OCI-LY7 (cell line): Measurements from ENCODE around the gene XYLT1. TPM values are rescaled to one million over a fixed set of nuclear protein-coding genes. Genes with fewer than 3 reads are reported as not detected.

Experiments used
- BruUV-seq: library from RNA; stranded (reverse); fragments of 400-500 nt; replicated peaks from 2 replicates; lab custom pipeline; 2021; lab: Mats Ljungman, UMichigan
- CTCF ChIA-PET: fragments of 300-600 bp; sonication (Branson Sonifier 250); formaldehyde crosslinking; loops from one replicate; lab custom pipeline; 2022; ENCODE audit warnings: antibody characterized with exemption; ENCODE audit not compliant: unreplicated experiment; lab: Charles Lee
- POLR2A ChIA-PET: fragments of 300-600 bp; sonication (Branson Sonifier 250); formaldehyde crosslinking; loops from one replicate; lab custom pipeline; 2022; ENCODE audit warnings: antibody characterized with exemption; lab: Charles Lee
- DNase-seq: peaks from one replicate; pipeline ENCODE4 v3.0.0-alpha.2; 2015; ENCODE audit warnings: low spot score
- H2AFZ ChIP-seq: fragments of 200-600 bp; sonication (generic), shearing (Covaris generic); 2 replicates; pipeline ENCODE4 v1.6.1; 2014; ENCODE audit warnings: mild to moderate bottlenecking, antibody characterized with exemption, low read length, moderate library complexity
- H3K27ac ChIP-seq: fragments of 200-600 bp; sonication (generic); 2 replicates; pipeline ENCODE4 v1.5.1; 2014; ENCODE audit warnings: mixed run types, low read depth, mild to moderate bottlenecking, moderate library complexity, low read length, inconsistent platforms; ENCODE audit not compliant: poor library complexity, severe bottlenecking
- H3K36me3 ChIP-seq: fragments of 200-600 bp; sonication (generic); 2 replicates; pipeline ENCODE4 v1.6.1; 2014; ENCODE audit warnings: mild to moderate bottlenecking, antibody characterized with exemption, low read length, moderate library complexity, mixed read lengths; ENCODE audit not compliant: insufficient read depth
- H3K4me1 ChIP-seq: fragments of 200-600 bp; sonication (generic); 2 replicates; pipeline ENCODE4 v1.5.1; 2014; ENCODE audit warnings: mild to moderate bottlenecking, low read length; ENCODE audit not compliant: insufficient read depth, poor library complexity, severe bottlenecking
- H3K4me2 ChIP-seq: fragments of 200-600 bp; sonication (generic); 2 replicates; pipeline ENCODE4 v1.6.1; 2014; ENCODE audit warnings: mild to moderate bottlenecking, low read length
- H3K4me3 ChIP-seq: fragments of 200-600 bp; sonication (generic); 2 replicates; pipeline ENCODE4 v1.5.1; 2014; ENCODE audit warnings: mild to moderate bottlenecking, low read depth, low read length; ENCODE audit not compliant: poor library complexity, severe bottlenecking
- H3K79me2 ChIP-seq: fragments of 200-600 bp; sonication (generic); 2 replicates; pipeline ENCODE4 v1.6.1; 2016; ENCODE audit warnings: low read depth, mild to moderate bottlenecking, low read length, moderate library complexity, mixed read lengths; ENCODE audit not compliant: insufficient read depth
- H3K9me2 ChIP-seq: fragments of 200-600 bp; sonication (generic); 2 replicates; pipeline ENCODE4 v1.6.1; 2016; ENCODE audit warnings: mild to moderate bottlenecking, low read length, mixed read lengths; ENCODE audit not compliant: insufficient read depth
- H3K9me3 ChIP-seq: fragments of 200-600 bp; sonication (generic); 2 replicates; pipeline ENCODE4 v1.6.1; 2014; ENCODE audit warnings: mild to moderate bottlenecking, mixed run types, low read length, mixed read lengths
- H4K20me1 ChIP-seq: fragments of 200-600 bp; sonication (generic); 2 replicates; pipeline ENCODE4 v1.6.1; 2014; ENCODE audit warnings: mild to moderate bottlenecking, antibody characterized with exemption, low read length, moderate library complexity, mixed read lengths; ENCODE audit not compliant: insufficient read depth
- EZH2phosphoT487 ChIP-seq: fragments of 200-600 bp; sonication (generic); IDR thresholded peaks from 2 replicates; pipeline ENCODE4 v1.6.1; 2018; ENCODE audit warnings: low read depth, borderline replicate concordance, mild to moderate bottlenecking, mixed run types, antibody characterized with exemption, low read length, moderate library complexity, mixed read lengths
- intact Hi-C: fragments of 100-400 bp; cut with micrococcal nuclease; formaldehyde crosslinking; loops from one replicate; pipeline ENCODE4 v1.10.0; 2022; ENCODE audit not compliant: unreplicated experiment
- total RNA-seq, 2 experiments: library from RNA; depleted of rRNA in 1 of 2; stranded (reverse); fragments of >200 nt in 1 of 2; shearing (Covaris generic) in 1 of 2; gene quantifications; 2 replicates each; pipeline ENCODE4 v1.2.3, GENCODE V29; 2014 to 2022
- TF ChIP-seq, protein P1 (sequence below): fragments of 200-600 bp; sonication (generic); conservative IDR thresholded peaks from 2 replicates; pipeline ENCODE4 v1.5.1; 2014; ENCODE audit warnings: mild to moderate bottlenecking, antibody characterized with exemption, low read length, moderate library complexity, mixed read lengths

Gene XYLT1
- total RNA-seq, 2 experiments from 2014 or later: 36.3 to 50.0 TPM

DNA sequence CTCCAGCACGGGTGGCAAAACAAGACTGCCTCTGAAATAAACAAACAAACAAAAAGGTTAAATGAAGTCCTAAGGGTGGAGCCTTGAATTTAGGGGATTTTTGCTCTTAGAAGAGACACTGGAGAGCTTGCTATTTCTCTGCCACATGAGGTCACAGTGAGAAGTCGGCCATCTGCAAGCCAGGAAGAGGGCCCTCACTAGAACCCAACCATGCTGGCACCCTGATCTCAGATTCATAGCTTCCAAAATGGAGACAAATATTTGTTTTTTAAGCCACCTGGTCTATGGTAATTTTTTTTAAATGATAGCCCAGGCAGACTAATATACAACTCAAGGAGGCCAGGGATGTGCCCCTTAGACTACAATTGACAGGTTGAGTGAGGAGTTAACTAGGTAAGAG, 255.5 kb downstream of the XYLT1 start:
- CTCF ChIA-PET: no interaction called here
- 0 out of 2 replicates have a peak, but pooled peaks cover 7% of the 10 kb centered on the region for H4K20me1 ChIP-seq

GRCh38 chr16:17213974-17214373, 256.8 kb downstream of the XYLT1 start:
- POLR2A ChIA-PET: interaction anchor here (1.0 kb wide), 2 partner anchors 12 to 46 kb away, joined by 3 read pairs; no protein-coding TSS in a partner anchor
- no peak for TF ChIP-seq EZH2phosphoT487
- TF ChIP-seq, protein P1, sequence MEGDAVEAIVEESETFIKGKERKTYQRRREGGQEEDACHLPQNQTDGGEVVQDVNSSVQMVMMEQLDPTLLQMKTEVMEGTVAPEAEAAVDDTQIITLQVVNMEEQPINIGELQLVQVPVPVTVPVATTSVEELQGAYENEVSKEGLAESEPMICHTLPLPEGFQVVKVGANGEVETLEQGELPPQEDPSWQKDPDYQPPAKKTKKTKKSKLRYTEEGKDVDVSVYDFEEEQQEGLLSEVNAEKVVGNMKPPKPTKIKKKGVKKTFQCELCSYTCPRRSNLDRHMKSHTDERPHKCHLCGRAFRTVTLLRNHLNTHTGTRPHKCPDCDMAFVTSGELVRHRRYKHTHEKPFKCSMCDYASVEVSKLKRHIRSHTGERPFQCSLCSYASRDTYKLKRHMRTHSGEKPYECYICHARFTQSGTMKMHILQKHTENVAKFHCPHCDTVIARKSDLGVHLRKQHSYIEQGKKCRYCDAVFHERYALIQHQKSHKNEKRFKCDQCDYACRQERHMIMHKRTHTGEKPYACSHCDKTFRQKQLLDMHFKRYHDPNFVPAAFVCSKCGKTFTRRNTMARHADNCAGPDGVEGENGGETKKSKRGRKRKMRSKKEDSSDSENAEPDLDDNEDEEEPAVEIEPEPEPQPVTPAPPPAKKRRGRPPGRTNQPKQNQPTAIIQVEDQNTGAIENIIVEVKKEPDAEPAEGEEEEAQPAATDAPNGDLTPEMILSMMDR: no peak
- Histone ChIP-seq H4K20me1 (0 out of 2 replicates have a peak, but pooled peaks cover 7% of the 10 kb centered on the region), H3K27ac (no peak overlapping the region), H3K36me3 (peaks cover 17% of the 10 kb centered on the region), H3K9me3 (no peaks in the 10 kb centered on the region), H3K4me3 (no peak overlapping the region), H2AFZ (no peak overlapping the region), H3K9me2 (no peaks in the 10 kb centered on the region), H3K4me2 (no peak overlapping the region), H3K79me2 (no peaks in the 10 kb centered on the region), H3K4me1 (peaks cover 10% of the 10 kb centered on the region)
- intact Hi-C loops: loop anchor here (5.0 to 10.0 kb wide), 2 partner anchors 88 to 361 kb away; no protein-coding TSS in a partner anchor
- DNase-seq: no peak
- no TSS peak for BruUV-seq
- CTCF ChIA-PET: no interaction called here

More for the DNA sequence above, 255.5 kb downstream of the XYLT1 start:
- no peaks in the 10 kb centered on the region for H3K79me2 ChIP-seq
- no peak overlapping the region for H3K27ac ChIP-seq
- POLR2A ChIA-PET: no interaction called here
- no TSS peak for BruUV-seq
- no peak for DNase-seq
- H3K9me2 ChIP-seq: no peaks in the 10 kb centered on the region
- peaks cover 17% of the 10 kb centered on the region for H3K36me3 ChIP-seq
- no peak overlapping the region for H3K4me2 ChIP-seq
- H2AFZ ChIP-seq: no peak overlapping the region
- H3K4me3 ChIP-seq: no peak overlapping the region
- intact Hi-C loops: loop anchor here (10.0 kb wide), 1 partner anchor 359 kb away; no protein-coding TSS in a partner anchor
- TF ChIP-seq, protein P1: no peak
- no peak for TF ChIP-seq EZH2phosphoT487
- peaks cover 10% of the 10 kb centered on the region for H3K4me1 ChIP-seq
- no peaks in the 10 kb centered on the region for H3K9me3 ChIP-seq

DNA sequence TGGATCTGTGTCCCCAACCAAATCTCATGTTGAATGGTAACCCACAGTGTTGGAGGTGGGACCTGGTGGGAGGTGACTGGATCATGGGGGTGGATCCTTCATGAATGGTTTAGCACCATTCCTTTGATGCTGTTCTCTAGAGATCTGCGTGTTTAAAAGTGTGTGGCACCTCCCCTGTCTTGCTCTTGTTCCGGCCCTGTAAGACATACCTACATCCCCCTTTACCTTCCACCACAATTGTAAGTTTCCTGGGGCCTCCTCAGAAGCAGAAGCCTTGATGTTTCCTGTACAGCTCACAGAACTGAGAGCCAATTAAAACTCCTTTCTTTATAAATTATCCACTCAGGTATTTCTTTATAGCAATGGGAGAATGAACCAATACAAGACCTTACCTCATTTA, 257.7 kb downstream of the XYLT1 start:
- no peak for TF ChIP-seq EZH2phosphoT487
- TF ChIP-seq, protein P1: no peak
- intact Hi-C loops: loop anchor here (5.0 to 10.0 kb wide), 2 partner anchors 89 to 362 kb away; no protein-coding TSS in a partner anchor

More for the DNA sequence above, 257.7 kb downstream of the XYLT1 start:
- Histone ChIP-seq H3K9me3 (no peaks in the 10 kb centered on the region), H3K4me1 (peaks cover 10% of the 10 kb centered on the region), H3K4me2 (no peak overlapping the region), H3K9me2 (no peaks in the 10 kb centered on the region), H2AFZ (no peak overlapping the region), H3K36me3 (peaks cover 17% of the 10 kb centered on the region), H4K20me1 (0 out of 2 replicates have a peak, but pooled peaks cover 7% of the 10 kb centered on the region), H3K27ac (no peak overlapping the region), H3K79me2 (no peaks in the 10 kb centered on the region), H3K4me3 (no peak overlapping the region)
- no TSS peak for BruUV-seq
- no peak for DNase-seq
- ChIA-PET CTCF (no interaction called here), POLR2A (interaction anchor here (0.9 kb wide), 1 partner anchor 15 kb away, joined by 3 read pairs; no protein-coding TSS in a partner anchor)
